Brain microvascular endothelial cell (primary cell): ENCODE results near the gene ARMC12.

ENCODE experiments used
- DNase-seq: peaks from one replicate; pipeline ENCODE4 v3.0.0-alpha.2; 2020
- H3K27ac ChIP-seq: fragments of 250-450 bp; sonication (Bioruptor Pico); 2 replicates; pipeline ENCODE4 v1.5.1; 2020; ENCODE audit warnings: mild to moderate bottlenecking, moderate library complexity
- H3K27me3 ChIP-seq: fragments of 250-450 bp; sonication (Bioruptor Pico); replicated peaks from 2 replicates; pipeline ENCODE4 v1.5.1; 2020; ENCODE audit warnings: mild to moderate bottlenecking
- H3K36me3 ChIP-seq: fragments of 250-450 bp; sonication (Bioruptor Pico); replicated peaks from 2 replicates; pipeline ENCODE4 v1.5.1; 2020; ENCODE audit warnings: mild to moderate bottlenecking
- H3K4me3 ChIP-seq: 2 replicates; pipeline ENCODE4 v1.5.1; 2011; ENCODE audit warnings: low read depth, mild to moderate bottlenecking, control low read depth, low read length, moderate library complexity
- in situ Hi-C: cut with HindIII; loops from 2 replicates; pipeline ENCODE4 v1.10.0; 2017; ENCODE audit warnings: low sequenced_read_pairs, low pct_ligation_motif_present
- TF ChIP-seq, protein P1 (sequence below): IDR thresholded peaks from 2 replicates; pipeline ENCODE4 v1.5.1; 2011; ENCODE audit warnings: low read depth, mild to moderate bottlenecking, moderate library complexity, low read length, control low read depth, inconsistent platforms; ENCODE audit errors: missing control alignments

ARMC12 gene

DNA sequence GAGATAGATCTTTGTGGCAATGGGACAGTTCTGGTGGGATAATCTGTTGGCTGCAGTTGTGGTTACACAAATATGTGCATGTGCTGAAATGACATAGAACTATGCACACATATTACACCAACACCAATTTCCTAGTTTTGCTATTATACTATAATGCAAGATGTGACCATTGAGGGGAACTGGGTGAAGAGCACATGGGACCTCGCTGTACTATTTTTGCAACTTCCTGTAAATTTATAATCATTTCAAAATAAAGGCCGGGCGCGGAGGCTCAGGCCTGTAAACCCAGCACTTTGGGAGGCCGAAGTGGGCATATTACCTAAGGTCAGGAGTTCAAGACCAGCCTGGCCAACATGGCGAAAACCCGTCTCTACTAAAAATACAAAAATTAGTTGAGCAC is 8.7 kb downstream of the ARMC12 start:
- Histone ChIP-seq H3K4me3 (no peak overlapping the region), H3K36me3 (no peaks in the 10 kb centered on the region), H3K27me3 (no peaks in the 10 kb centered on the region), H3K27ac (no peak overlapping the region)
- TF ChIP-seq, protein P1, sequence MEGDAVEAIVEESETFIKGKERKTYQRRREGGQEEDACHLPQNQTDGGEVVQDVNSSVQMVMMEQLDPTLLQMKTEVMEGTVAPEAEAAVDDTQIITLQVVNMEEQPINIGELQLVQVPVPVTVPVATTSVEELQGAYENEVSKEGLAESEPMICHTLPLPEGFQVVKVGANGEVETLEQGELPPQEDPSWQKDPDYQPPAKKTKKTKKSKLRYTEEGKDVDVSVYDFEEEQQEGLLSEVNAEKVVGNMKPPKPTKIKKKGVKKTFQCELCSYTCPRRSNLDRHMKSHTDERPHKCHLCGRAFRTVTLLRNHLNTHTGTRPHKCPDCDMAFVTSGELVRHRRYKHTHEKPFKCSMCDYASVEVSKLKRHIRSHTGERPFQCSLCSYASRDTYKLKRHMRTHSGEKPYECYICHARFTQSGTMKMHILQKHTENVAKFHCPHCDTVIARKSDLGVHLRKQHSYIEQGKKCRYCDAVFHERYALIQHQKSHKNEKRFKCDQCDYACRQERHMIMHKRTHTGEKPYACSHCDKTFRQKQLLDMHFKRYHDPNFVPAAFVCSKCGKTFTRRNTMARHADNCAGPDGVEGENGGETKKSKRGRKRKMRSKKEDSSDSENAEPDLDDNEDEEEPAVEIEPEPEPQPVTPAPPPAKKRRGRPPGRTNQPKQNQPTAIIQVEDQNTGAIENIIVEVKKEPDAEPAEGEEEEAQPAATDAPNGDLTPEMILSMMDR: no peak
- no peak for DNase-seq
- in situ Hi-C loops: no loop called here

DNA sequence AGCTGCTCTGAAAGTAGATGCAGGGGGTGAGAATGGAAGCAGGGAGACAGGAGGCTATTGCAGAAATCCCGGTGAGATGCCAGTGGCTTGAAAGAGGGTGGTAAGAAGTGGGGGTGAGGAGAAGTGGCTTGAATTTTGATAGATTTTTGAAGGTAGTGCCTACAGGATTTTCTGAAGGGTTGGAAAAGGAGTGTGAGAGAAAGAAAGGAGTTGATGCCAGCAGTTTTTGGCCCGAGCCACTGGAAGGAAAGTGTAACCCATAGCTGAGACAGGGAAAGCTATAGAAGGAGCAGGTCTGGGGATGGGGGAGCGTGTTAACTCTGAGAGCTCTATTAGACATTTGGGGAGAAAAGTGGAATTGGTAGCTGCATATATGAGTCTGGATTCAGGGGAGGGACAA is 9.7 kb downstream of the ARMC12 start:
- Histone ChIP-seq H3K27ac (no peak overlapping the region), H3K4me3 (no peak overlapping the region), H3K36me3 (no peaks in the 10 kb centered on the region), H3K27me3 (no peaks in the 10 kb centered on the region)
- no peak for DNase-seq
- TF ChIP-seq, protein P1: no peak
- in situ Hi-C loops: no loop called here

DNA sequence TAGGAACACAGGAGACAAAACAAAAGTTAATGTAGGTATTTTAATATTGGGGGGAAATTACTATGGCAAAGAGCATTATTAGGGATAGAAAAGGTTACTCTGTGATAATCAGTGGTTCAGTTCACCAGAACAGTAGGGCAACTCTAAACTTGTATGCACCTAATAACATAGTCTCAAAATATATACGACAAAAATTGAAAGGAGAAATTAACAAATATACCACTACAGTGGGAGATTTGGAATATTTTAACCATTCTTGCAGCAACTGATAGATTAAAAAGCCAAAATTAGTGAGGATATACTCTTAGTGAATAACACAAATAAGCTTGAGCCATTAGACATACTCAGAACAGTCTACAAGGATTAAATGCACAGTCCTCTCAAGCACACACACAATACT is 11.0 kb downstream of the ARMC12 start:
- DNase-seq: no peak
- Histone ChIP-seq H3K4me3 (no peak overlapping the region), H3K27ac (no peak overlapping the region), H3K36me3 (no peaks in the 10 kb centered on the region), H3K27me3 (no peaks in the 10 kb centered on the region)
- in situ Hi-C loops: no loop called here
- TF ChIP-seq, protein P1: no peak

DNA sequence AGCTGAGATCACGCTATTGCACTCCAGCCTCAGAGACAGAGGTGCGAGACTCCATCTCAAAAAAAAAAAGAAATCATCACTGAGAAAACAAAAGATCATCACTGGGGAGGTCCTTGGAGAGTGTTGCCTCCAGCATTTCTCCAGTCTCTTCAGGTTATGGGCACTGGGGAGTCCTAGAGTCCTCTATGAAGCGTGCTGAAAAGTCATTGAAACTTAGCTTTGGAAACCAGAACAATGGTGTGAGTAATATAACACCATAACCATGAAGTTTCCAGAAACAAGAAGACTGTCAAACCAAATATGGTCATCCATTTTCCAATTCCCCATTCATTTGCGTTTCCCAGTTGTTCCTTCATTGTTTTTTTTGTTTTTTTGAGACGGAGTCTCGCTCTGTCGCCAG is 13.7 kb downstream of the ARMC12 start:
- no peak for DNase-seq
- TF ChIP-seq, protein P1: no peak
- Histone ChIP-seq H3K27me3 (no peaks in the 10 kb centered on the region), H3K27ac (no peak overlapping the region), H3K4me3 (no peak overlapping the region), H3K36me3 (no peaks in the 10 kb centered on the region)
- in situ Hi-C loops: no loop called here

DNA sequence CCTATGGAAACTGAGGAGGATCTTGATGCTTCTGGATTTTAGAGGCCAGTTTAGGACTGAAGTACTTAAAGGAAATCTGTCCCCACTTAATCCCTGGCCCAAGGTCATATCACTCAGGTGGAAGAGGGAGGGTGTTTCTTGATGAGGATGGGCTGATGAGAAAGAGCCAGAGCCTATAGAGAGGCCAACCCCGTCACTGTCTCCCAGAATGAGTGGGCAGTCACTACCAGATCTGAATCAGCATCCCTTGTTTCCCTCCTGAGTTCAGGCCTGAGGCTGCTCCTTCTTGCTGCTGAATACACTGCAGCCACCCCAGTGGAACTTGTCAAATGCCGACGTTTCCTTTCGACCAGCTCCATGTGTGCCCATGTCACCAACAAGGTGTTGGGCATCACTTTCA is 14.8 kb downstream of the ARMC12 start:
- Histone ChIP-seq H3K27me3 (no peaks in the 10 kb centered on the region), H3K4me3 (no peak overlapping the region), H3K27ac (no peak overlapping the region), H3K36me3 (no peaks in the 10 kb centered on the region)
- DNase-seq: no peak
- TF ChIP-seq, protein P1: no peak
- in situ Hi-C loops: no loop called here

DNA sequence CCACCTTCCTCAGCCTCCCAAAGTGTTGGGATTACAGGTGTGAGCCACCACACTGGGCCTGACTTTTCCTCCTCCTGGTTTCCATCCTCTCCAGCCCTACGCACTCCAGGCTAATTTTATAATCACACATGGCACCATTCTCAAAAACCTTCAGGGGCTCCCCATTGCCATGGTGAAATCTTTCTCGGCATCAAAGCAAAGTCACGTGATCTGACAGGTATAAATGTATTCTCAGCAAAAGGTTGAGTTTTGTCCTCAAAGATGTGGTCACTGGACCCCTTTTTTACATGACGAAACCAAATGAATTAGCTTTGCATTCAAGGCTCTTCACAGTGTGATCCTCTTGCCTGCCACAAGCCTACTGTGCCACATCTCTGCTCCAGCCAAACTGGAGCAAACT is 15.5 kb downstream of the ARMC12 start:
- no peaks in the 10 kb centered on the region for H3K27me3 ChIP-seq
- no peak overlapping the region for H3K4me3 ChIP-seq
- in situ Hi-C loops: no loop called here
- TF ChIP-seq, protein P1: no peak
- no peak for DNase-seq
- no peak overlapping the region for H3K27ac ChIP-seq
- no peaks in the 10 kb centered on the region for H3K36me3 ChIP-seq
